ENCODE results near the gene LCE5A. TPM values are rescaled to one million over a fixed set of nuclear protein-coding genes. Genes with fewer than 3 reads are reported as not detected.
"Not testable (repeated sequence)": the region's sequence is repeated elsewhere in the genome, so short reads cannot be mapped to it uniquely, and the experiment has no call there.

LCE5A gene
- total RNA-seq, 1 experiment from 2014 or later = not detected

GRCh38 chr1:152546704-152547103 is 36.1 kb downstream of the LCE5A start:
- Histone ChIP-seq H3K36me3 (ENCODE audit: control insufficient read depth in 1 of 2, insufficient read depth in 2 of 2, low read length in 2 of 2) (no peaks in the 10 kb centered on the region), H3K9ac (ENCODE audit: low read length) (no peak overlapping the region), H3K9me3 (ENCODE audit: control insufficient read depth in 1 of 2, insufficient read depth in 1 of 2, low read depth in 1 of 2, low read length in 2 of 2) (no peaks in the 10 kb centered on the region), H3K4me3 (replicated peaks in 1 of 2; ENCODE audit: low read depth in 1 of 2, low read length in 2 of 2) (no peak overlapping the region), H2AFZ (ENCODE audit: low read depth, low read length, poor library complexity, severe bottlenecking) (no peak overlapping the region), H4K20me1 (ENCODE audit: insufficient read depth) (no peaks in the 10 kb centered on the region), H3K79me2 (ENCODE audit: insufficient read depth, low read length) (no peaks in the 10 kb centered on the region), H3K27me3 (ENCODE audit: insufficient read depth, low read length) (no peaks in the 10 kb centered on the region), H3K9me2 (ENCODE audit: insufficient read depth) (no peaks in the 10 kb centered on the region), H3K4me1 (ENCODE audit: control insufficient read depth in 1 of 2, insufficient read depth in 2 of 2, low read length in 2 of 2) (no peaks in the 10 kb centered on the region), H3K4me2 (ENCODE audit: low read length) (no peak overlapping the region), H3K27ac (ENCODE audit: low read depth, low read length) (no peak overlapping the region)
- ATAC-seq = no peak
- POLR2A ChIA-PET = no interaction called here
- RAD21 ChIA-PET (ENCODE audit: low non-redundant PET in 1 of 2, low total read pairs in 2 of 2, uncharacterized antibody in 2 of 2, unreplicated experiment in 2 of 2) = no interaction called here
- no peak for DNase-seq (ENCODE audit: low read depth, low spot score)
- TF ChIP-seq SP1 (IDR thresholded peaks at IDR 0.05; ENCODE audit: low read depth) = no peak
- TF ChIP-seq CEBPB (IDR thresholded peaks at IDR 0.05; ENCODE audit: low read depth) = no peak
- no peak for TF ChIP-seq ELF1 (IDR thresholded peaks at IDR 0.05; ENCODE audit: borderline replicate concordance, low read depth)
- no peak for TF ChIP-seq EGR1 (IDR thresholded peaks at IDR 0.05; ENCODE audit: low read depth)
- no peak for TF ChIP-seq CTCF (IDR thresholded peaks at IDR 0.05 in 2 of 3, conservative IDR thresholded peaks at IDR 0.05 in 1 of 3; ENCODE audit: borderline replicate concordance in 1 of 3, insufficient read depth in 1 of 3, low read depth in 2 of 3, low read length in 2 of 3)
- TF ChIP-seq YY1 (IDR thresholded peaks at IDR 0.05; ENCODE audit: extremely low read depth, insufficient replicate concordance, low read depth, low read length) = no peak
- TF ChIP-seq SIN3A (IDR thresholded peaks at IDR 0.05; ENCODE audit: low read depth) = no peak
- TF ChIP-seq RAD21 (IDR thresholded peaks at IDR 0.05; ENCODE audit: low read depth) = no peak
- TF ChIP-seq JUND (IDR thresholded peaks at IDR 0.05) = no peak
- no peak for TF ChIP-seq EZH2 (IDR thresholded peaks at IDR 0.05)
- no peak for TF ChIP-seq POLR2A (IDR thresholded peaks at IDR 0.05; ENCODE audit: borderline replicate concordance, extremely low read depth, insufficient read depth, insufficient read length)
- TF ChIP-seq REST (IDR thresholded peaks at IDR 0.05; ENCODE audit: low read depth) = no peak
- TF ChIP-seq POLR2AphosphoS5 (IDR thresholded peaks at IDR 0.05; ENCODE audit: low read depth, low read length) = no peak
- no peak for TF ChIP-seq ZNF274 (IDR thresholded peaks at IDR 0.05; ENCODE audit: low read depth, low read length)
- TF ChIP-seq TCF7L2 (IDR thresholded peaks at IDR 0.05; ENCODE audit: borderline replicate concordance, extremely low read depth, insufficient read depth, insufficient read length) = no peak
- no peak for TF ChIP-seq ZFX (IDR thresholded peaks at IDR 0.05)
- no TSS peak for BruUV-seq (replicated peaks)
- CTCF ChIA-PET = interaction anchor here (1.2 kb wide), 1 partner anchor 13 kb away, joined by 3 read pairs; no protein-coding TSS in a partner anchor
- intact Hi-C loops (cut with micrococcal nuclease) = no loop called here

GRCh38 chr1:152548358-152548757 is 37.8 kb downstream of the LCE5A start:
- BruUV-seq (replicated peaks) = not testable (repeated sequence)

More at GRCh38 chr1:152548358-152548757, 37.8 kb downstream of the LCE5A start:
- RAD21 ChIA-PET (ENCODE audit: low non-redundant PET in 1 of 2, low total read pairs in 2 of 2, uncharacterized antibody in 2 of 2, unreplicated experiment in 2 of 2); H4K20me1 ChIP-seq (ENCODE audit: insufficient read depth); ATAC-seq; POLR2A ChIA-PET; H3K4me1 ChIP-seq (ENCODE audit: control insufficient read depth in 1 of 2, insufficient read depth in 2 of 2, low read length in 2 of 2); H3K9me2 ChIP-seq (ENCODE audit: insufficient read depth); H3K36me3 ChIP-seq (ENCODE audit: control insufficient read depth in 1 of 2, insufficient read depth in 2 of 2, low read length in 2 of 2); H3K79me2 ChIP-seq (ENCODE audit: insufficient read depth, low read length); H3K27me3 ChIP-seq (ENCODE audit: insufficient read depth, low read length); H3K4me2 ChIP-seq (ENCODE audit: low read length); CTCF ChIA-PET; intact Hi-C loops (cut with micrococcal nuclease); H3K9ac ChIP-seq (ENCODE audit: low read length); H3K27ac ChIP-seq (ENCODE audit: low read depth, low read length); H3K4me3 ChIP-seq (replicated peaks in 1 of 2; ENCODE audit: low read depth in 1 of 2, low read length in 2 of 2); H3K9me3 ChIP-seq (ENCODE audit: control insufficient read depth in 1 of 2, insufficient read depth in 1 of 2, low read depth in 1 of 2, low read length in 2 of 2); DNase-seq (ENCODE audit: low read depth, low spot score); H2AFZ ChIP-seq (ENCODE audit: low read depth, low read length, poor library complexity, severe bottlenecking): not testable (repeated sequence)
